ENCODE data around the gene SOX10. TPM values are rescaled to one million over a fixed set of nuclear protein-coding genes. Genes with fewer than 3 reads are reported as not detected.
A peak's percentile ranks its signal among the peaks of the same experiment; 100 is the strongest.
"Not testable (repeated sequence)": the region's sequence is repeated elsewhere in the genome, so short reads cannot be mapped to it uniquely, and the experiment has no call there.

SOX10 gene
- total RNA-seq, 1 donor from 2014 or later, result not detected

- TF ChIP-seq CTCF (IDR thresholded peaks at IDR 0.05; ENCODE audit: insufficient read depth, low read length, poor library complexity, severe bottlenecking), result no peak
- Histone ChIP-seq H3K27me3 (ENCODE audit: control insufficient read depth, insufficient read depth, low read length) (no peaks in the 10 kb centered on the region), H3K36me3 (ENCODE audit: control insufficient read depth, insufficient read depth, low read length) (no peaks in the 10 kb centered on the region), H3K4me3 (ENCODE audit: low read depth, low read length) (peak within 1 kb of the TSS; percentile 86)
- peak; percentile 82 for DNase-seq (ENCODE audit: low read depth)
Observed at GRCh38 chr22:37953437-37954179, 30.7 kb downstream of the SOX10 start, which contains the start of the genes C22orf23 and POLR2F. Gene C22orf23, minus strand, starts transcription at chr22:37953601. Its CDS starts 452 bp downstream, at chr22:37953149. Gene POLR2F, plus strand, starts transcription at chr22:37953699. Its CDS starts 89 bp downstream, at chr22:37953788.

GRCh38 chr22:37953062-37953436 lies 31.3 kb downstream of the SOX10 start:
- H3K27me3 ChIP-seq (ENCODE audit: control insufficient read depth, insufficient read depth, low read length), result no peaks in the 10 kb centered on the region
- peak overlapping the region; percentile 86 for H3K4me3 ChIP-seq (ENCODE audit: low read depth, low read length)
- no peak for DNase-seq (ENCODE audit: low read depth)
- TF ChIP-seq CTCF (IDR thresholded peaks at IDR 0.05; ENCODE audit: insufficient read depth, low read length, poor library complexity, severe bottlenecking), result no peak
- no peaks in the 10 kb centered on the region for H3K36me3 ChIP-seq (ENCODE audit: control insufficient read depth, insufficient read depth, low read length)

- not testable (repeated sequence) for H3K27me3 ChIP-seq (ENCODE audit: control insufficient read depth, insufficient read depth, low read length); H3K36me3 ChIP-seq (ENCODE audit: control insufficient read depth, insufficient read depth, low read length); DNase-seq (ENCODE audit: low read depth)
- peak overlapping the region; percentile 86 for H3K4me3 ChIP-seq (ENCODE audit: low read depth, low read length)
Observed at GRCh38 chr22:37952629-37953028, 31.7 kb downstream of the SOX10 start.

- Histone ChIP-seq H3K4me3 (ENCODE audit: low read depth, low read length) (no peak overlapping the region), H3K36me3 (ENCODE audit: control insufficient read depth, insufficient read depth, low read length) (no peaks in the 10 kb centered on the region), H3K27me3 (ENCODE audit: control insufficient read depth, insufficient read depth, low read length) (no peaks in the 10 kb centered on the region)
- no peak for TF ChIP-seq CTCF (IDR thresholded peaks at IDR 0.05; ENCODE audit: insufficient read depth, low read length, poor library complexity, severe bottlenecking)
- DNase-seq (ENCODE audit: low read depth), result no peak
Observed at GRCh38 chr22:37951305-37951704, 33.0 kb downstream of the SOX10 start.

- not testable (repeated sequence) for DNase-seq (ENCODE audit: low read depth); H3K4me3 ChIP-seq (ENCODE audit: low read depth, low read length); H3K36me3 ChIP-seq (ENCODE audit: control insufficient read depth, insufficient read depth, low read length); H3K27me3 ChIP-seq (ENCODE audit: control insufficient read depth, insufficient read depth, low read length)
Observed at GRCh38 chr22:37947142-37947795, 37.1 kb downstream of the SOX10 start.

GRCh38 chr22:37944423-37944822 lies 39.9 kb downstream of the SOX10 start:
- H3K36me3 ChIP-seq (ENCODE audit: control insufficient read depth, insufficient read depth, low read length); DNase-seq (ENCODE audit: low read depth); H3K27me3 ChIP-seq (ENCODE audit: control insufficient read depth, insufficient read depth, low read length); H3K4me3 ChIP-seq (ENCODE audit: low read depth, low read length): not testable (repeated sequence)

- Histone ChIP-seq H3K27me3 (ENCODE audit: control insufficient read depth, insufficient read depth, low read length) (no peaks in the 10 kb centered on the region), H3K4me3 (ENCODE audit: low read depth, low read length) (no peak overlapping the region), H3K36me3 (ENCODE audit: control insufficient read depth, insufficient read depth, low read length) (peaks cover 3% of the 10 kb centered on the region)
- TF ChIP-seq CTCF (IDR thresholded peaks at IDR 0.05; ENCODE audit: insufficient read depth, low read length, poor library complexity, severe bottlenecking), result no peak
- no peak for DNase-seq (ENCODE audit: low read depth)
Observed at GRCh38 chr22:37943825-37944198, 40.5 kb downstream of the SOX10 start.
